Embryonic facial prominence (tissue), 1 donor: ENCODE results near the gene S100PBP.

Experiments
- DNase-seq: peaks from one replicate; pipeline ENCODE4 v3.0.0-alpha.2; 2016; ENCODE audit errors: extremely low spot score

Gene S100PBP

DNA sequence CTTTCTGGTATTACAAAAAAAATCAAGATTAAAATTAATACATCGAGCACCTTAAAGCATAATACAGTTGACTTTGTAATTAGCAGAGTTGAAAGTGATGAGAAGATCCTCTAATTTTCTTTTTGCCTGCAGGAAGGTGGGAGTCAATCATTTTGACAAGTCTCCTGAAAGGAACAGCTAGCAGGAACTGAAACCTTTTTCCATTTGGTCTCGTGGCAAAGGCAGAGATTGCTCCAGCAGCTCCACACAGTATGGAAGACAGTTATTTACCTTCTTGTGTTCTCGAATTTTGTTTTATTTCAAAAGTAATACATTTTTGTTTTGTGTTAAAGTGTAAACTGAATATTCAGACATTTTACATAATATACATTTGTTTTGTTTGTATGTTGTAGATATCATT is 7.7 kb downstream of the S100PBP start:
- DNase-seq, result no peak

DNA sequence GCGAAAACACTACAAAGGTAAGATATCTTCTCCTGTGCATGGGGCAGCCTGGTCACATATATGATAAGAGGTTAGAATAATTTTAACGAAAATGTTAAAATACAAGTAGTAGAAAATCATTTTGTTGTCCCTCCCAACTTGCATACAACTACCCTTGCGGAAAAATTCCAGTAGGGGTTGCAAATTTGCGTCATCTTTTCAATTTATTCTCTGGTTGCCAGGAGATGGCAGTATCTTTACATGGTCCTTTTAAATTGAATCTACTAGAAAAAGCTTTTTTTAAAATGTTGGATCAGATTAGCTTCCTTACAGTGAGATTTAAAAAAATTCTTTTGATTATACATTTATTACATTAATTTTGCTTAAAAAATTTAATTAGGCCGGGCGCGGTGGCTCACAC is 10.9 kb downstream of the S100PBP start:
- DNase-seq, result no peak

DNA sequence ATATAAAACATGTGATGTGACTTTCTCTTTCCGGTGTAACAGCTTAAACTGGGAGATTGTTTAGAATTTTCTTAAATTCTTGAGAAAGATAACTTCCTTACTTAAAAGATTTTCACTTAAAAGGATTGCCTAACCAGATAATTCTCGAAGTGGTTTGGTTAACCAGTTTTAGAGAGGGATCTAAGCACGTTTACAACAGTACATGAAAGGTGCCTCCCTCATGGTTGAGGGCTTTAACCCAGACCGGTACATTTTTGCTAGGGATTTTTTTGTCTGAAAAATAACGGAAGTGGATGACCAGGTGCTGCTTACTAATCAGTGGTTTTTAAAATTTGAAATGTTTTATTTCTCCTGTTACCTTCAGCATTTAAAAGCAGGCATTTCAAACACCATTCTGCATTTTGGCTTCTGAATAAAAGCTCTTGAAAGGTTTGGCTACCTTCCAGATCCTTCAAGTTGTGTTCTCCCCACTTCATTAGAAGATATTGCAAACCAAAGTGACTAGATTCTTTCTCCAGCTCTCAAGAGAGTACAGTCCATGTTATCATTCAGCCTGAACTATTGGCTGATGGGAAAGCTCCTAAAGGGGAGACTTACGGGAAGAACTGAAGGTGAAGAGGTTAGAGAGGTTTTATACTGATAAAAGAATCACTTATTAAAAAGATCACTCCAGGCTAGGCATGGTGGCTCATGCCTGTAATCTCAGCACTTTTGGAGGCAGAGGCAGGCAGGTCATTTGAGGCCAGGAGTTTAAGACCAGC is 12.8 kb downstream of the S100PBP start:
- no peak for DNase-seq

DNA sequence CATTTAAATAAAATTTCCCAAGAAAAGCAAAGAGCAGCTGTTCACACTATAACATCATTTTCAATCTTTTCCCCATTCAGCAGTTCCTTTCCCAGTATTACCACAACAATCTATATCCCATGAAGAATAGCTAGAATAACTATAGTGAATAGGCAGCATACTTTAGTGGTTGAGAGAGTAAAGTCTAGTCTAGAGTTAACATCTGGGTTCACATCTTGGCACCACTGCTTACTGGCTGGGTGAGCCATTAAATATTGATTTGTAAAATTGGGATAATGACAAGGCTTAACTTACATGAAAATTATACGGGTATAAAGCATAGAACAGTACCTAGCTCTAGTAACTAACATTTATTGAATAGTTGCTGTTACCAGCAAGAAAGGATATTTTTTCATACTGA is 14.4 kb downstream of the S100PBP start:
- no peak for DNase-seq

DNA sequence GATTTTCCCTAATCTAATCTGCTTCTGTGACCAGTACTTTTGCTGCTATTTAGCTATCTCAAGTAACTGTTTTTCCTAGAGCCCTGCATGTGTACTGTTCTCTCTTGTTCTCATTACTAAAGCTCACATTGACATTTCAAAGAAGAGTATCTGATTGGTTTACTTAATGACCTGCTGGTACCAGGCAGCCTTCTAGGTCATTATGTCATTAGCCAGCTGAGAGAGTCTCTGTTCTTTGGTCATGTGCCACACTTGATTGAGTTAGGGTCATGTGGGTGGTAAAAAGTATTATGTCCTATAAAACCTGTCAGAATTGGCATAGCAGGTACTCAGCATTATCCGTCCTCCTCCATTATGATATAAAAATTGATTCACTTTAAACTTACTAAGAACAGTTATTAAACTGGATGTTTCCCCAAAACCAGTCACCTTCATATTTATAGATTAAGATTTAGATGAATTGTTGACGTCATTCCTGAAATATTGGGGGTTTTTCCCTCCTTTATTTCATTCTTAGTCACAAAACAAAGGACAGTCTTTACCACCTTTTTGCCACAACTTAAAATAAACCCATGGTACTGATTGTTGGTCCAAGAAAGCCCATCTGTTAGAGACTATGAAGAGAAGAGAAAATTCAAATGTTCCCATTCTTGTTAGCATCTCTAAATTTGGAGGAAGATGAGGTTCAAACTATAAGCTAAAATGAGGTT is 31.1 kb downstream of the S100PBP start:
- DNase-seq, result no peak

DNA sequence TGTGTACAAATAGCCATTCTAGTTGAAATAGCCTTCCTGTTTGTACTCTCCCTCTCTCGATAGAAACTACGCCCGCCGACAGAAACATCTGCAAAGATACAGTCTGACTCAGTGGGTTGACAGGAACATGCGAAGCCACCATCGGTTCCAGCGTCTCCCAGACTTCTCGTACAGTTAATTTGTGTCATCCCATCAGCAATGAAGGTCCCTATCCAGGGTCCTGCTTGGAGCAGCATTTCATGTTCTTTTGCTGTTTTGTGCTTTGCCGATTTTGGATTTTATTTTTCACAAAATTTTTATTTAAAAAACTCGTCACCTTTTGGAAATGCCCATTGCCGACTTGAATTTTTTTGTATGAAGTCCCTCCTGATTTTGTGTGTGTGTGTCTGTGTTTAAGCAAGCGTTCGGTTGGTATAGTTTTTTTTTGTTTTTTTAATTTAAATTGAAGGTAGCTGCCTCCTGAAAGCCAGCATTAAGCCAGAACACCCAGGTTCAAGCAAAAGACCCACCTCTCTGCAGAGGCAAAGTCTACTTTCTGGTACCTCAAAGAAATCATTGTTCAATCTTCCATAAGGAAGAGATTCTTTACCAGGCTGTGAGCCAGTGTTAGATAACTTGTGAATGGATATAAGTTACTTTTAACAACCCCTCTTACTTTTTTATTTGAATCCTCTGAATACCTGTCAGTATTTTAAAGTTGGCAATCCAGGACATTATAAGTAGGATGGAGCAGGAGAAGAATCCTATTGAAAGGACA is 38.6 kb downstream of the S100PBP start:
- no peak for DNase-seq

DNA sequence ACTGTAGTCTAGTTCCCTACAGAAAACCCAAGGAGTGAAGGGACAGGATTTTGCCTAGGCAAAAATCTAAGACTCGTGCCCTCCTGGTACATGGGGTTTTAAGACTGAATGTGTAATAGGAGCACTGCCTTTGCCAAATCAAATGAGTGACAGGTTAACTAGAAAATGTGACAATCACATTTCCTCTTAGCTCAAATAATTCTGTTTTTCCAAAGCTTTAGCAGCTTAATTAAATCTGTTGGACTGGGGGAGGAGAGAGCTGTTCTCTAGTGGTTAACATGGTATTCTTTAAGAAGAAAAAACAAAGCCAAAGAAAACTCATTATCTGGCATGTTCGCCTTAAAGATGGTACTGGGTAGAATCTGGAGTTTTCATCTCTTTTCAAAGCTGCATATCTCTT is 40.7 kb downstream of the S100PBP start:
- DNase-seq, result no peak

DNA sequence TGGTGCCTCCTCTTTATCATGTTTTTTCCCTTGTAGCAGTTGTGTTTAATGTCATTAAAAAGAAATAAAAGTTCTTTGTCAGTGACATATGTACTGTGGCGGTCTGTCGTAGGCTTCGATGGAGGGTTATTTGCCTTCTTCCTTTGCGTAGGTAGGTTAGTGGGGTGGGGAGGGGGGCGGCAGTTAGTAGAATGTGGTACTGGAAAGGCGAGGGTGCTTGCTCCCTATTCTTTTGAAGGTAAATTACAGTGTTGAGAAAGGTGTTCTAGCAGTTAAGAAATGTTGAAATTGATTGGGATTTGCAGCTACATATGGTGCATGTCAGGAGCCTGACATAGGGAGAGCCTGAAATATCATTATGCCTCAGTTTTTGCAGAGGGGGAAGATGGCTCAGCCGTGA is 41.3 kb downstream of the S100PBP start:
- DNase-seq, result no peak

DNA sequence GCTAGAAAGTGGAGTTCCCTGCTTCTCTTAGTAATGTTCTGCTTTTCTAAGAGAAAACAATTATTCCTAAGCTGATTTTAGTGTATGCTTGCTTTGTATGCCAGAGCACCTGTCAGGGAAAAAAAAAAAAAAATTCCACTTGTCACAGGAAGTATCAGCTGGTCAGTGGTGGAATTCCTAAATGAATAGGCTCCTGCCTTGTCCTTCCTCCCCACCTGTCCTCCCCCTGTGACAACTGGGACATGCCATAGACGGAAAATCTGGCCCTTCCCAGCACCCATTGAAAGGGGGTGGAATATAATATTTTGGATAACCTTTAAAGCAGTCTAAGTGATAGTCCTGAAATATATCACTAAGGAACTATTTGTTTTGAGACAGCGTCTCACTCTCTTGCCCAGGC is 42.5 kb downstream of the S100PBP start:
- DNase-seq, result no peak

DNA sequence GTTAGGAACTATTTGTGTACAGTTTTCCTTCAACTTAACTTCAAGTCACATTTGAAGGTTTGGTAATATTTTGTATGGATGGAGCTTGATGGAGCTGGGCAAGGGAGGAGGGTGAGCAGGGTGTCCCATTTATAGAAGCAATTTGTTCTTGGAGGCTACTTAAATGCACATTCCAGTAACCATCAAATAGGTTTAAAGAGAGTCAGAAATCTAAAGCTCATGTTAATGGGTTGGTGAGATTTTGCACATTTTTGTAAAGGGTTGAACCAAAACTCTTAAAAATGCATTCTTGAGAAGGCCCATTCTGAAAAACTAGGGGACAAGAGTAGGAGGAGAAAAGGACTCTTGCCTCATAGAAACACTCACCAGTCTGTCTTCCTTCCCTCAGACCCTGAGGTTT is 43.1 kb downstream of the S100PBP start:
- no peak for DNase-seq

DNA sequence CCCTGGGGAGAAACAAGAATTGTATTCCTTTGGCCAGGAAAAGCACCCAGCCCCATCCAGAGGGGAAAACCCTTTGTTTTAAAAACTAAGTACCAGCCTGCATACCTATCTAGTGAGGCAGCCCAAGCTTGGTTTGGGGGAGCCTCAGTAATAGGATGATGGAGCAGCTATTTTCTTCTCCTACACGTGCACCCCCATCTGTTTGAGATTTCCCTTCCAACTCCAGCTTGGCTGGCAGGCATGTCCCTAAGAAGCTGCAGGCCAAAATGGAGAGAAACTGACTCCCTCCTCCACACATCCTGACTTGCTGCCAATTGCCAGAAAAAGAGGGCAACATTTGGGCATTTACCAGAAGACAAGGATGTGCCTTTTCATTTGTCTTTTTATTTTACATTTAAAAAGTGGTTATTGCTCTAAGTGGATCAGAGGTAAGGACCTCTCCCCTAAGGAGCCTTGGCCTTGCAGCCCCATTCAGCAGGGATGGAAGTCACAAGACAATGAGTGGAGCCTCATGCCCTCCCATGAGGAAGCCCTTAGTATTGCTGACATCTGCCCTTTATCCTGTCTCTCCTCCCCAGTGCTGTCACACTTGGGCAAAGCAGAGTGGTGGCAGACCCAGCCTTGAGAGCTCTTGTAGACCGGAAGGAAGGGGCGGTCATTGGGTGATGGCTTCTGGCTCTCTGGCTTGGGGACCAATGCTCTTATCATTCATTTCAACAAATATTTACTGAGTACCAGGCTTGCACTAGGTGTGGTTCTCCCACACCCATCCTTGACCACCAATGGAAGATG is 44.6 kb downstream of the S100PBP start:
- DNase-seq, result no peak

DNA sequence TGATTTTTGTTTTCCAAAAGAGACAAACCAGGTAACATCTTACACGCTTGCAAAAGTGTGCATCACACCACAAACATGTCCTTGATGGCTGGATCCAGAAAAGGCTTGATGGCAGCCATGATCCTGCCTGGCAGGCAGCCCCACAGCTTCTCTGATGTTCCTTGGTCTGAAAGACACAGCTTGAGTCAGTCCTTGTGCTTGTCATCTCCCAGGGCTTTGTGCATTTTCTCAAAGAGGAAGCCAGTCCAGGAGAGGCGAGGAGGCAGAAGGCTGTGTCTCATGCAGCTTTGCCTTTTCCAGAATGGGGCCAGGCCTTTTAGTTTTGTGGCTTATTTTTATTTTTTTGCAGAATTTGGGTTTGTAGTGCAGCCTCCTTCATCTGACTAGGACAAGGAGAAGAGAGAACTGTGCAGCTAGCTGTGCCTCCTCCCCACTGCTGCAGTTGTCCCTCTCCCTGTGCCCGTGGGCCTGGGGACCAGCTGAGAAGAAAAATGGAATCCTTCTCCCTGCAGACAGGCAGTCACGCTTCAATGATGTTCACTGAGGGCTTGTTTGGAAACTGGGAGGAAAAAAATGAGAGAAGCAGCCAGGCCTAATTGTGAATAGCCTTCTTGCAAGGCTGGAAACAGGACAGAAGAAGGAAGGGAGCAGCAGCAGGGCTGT is 45.9 kb downstream of the S100PBP start:
- DNase-seq, result no peak

DNA sequence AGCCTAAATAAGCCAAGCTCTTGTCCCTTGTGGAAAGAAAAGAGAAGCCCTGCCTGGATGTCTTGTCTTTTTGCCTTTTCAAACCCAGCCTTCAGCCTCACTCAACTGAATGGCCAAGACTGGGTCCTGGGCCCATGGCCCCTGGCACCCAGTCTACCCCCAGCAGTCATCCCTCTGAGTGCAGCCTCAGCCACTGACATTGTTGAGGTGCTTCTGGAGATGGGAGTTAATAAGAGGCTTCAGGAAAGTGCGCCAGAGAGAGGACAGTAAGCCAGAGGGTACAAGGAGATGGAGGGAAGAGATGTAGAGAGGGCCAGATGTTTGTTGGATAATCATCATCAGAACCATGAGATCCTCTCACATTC is 46.4 kb downstream of the S100PBP start:
- no peak for DNase-seq

DNA sequence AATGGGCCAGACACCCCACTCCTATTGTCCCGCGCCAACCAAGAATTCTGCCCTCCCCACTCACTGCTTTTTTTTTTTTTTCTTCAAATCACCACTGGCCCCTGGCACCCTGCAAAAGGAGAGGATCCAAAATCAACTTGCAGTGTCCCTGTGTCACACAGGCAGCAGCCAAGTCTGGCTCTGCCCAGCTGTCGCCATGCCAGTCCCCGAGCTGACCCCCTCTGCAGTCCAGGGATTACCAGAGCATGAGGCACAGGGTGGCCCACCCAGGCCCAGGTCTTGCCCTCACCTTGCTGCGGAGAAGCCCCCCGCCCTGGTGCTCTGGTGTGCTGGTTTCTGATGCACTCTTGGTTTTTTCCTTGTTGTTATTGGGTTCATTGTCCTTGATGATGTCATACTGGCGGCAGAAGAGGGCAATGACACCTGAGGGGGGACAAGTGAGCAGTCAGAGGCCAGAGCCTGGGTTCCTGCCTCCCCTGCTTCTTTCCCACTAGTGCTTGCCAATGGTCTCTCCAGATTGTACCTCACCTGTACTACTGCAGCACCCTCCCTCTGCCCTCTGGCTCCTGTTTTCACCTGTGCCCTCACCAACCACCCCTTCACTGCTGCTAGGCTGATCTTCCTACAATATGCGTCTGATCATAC is 47.0 kb downstream of the S100PBP start:
- DNase-seq, result no peak

DNA sequence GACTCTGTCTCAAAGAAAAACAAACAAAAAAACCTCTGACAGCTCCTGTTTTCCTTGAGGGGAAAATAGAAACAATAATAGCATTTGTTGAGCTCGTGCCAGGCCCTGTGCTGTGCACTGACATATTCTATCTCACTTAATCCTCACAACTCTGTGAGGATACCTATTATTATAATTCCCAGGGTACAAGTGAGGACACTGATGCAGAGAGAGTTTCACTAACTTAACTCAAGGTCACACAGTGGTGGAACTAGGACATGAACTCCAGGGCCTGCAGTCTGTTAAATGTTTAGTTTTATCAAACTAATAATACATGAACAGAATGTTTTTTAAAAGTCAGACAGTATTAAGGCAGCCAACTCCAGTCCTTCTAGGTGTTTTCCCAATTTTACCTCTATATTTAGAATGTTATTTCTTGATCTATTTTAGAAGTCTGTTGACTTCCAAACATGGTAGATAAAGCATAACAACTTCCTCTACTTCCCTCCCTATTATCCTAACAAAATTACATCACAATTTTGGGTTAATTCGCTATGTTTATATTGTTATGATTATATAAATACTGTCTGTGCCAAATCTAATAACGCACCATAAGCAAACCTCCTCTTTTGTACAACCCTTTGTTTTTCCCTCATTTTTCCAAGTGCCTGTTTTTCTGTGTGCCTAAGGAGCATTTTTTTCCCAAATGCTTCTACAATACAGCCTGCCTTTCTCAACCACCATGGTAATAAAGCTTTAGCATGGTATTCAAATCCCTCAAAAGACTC is 48.4 kb downstream of the S100PBP start:
- no peak for DNase-seq

DNA sequence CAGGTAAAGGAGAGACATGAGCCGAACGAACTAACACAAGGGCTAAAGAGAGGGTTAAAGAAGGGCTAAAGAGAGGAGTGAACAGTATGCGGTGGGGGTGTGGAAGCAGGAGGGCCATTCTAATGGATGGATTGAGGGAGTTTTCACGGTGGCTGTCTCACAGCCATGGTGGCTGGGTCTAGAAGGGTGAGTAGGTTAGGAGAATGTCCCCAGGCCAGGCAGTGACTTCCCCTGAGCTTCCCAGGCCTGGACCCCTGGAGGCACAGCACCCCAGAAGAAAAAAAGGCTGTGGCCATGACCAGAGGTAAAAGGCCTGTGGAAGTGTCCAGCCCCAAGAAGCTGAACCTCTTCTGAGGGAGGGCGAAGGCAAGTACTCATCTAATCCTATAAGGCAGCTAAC is 49.7 kb downstream of the S100PBP start:
- no peak for DNase-seq

DNA sequence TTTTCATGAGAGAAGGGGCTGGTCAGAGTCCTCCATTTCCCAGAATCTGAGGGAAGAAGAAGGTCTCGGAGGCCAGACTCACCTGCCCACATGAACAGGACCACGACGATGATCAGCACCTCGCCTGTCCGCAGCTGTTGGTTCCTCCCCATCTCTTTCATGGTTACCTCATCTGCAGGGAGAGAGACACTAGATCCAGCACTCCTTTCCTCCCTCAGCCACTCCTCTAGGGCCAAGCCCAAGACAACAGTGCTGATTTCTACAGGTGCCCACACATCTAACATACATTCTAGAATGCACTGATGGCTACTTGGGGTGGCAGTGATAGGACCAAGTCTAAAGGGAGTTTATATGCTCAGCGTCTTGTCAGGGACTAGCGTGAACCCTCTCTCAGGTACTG is 50.2 kb downstream of the S100PBP start:
- no peak for DNase-seq

DNA sequence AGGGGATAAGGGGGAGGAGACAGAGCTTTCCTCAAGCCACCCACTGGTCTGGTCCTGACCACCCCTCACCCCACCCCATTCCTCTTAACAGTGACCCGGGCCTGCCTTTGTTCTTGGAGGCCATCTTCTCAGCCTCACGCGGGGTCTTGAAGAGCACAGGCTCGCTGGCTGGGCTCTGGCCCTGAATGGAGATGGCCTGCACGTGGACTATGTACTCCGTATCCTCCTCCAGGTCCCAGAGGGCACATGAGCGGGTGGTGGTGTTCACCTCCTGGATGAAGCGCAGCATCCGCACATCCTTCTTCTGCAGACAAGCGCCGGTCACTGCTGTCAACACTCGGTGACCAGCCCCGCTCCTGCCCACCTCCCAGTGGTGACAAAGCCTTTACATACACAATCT is 50.6 kb downstream of the S100PBP start:
- no peak for DNase-seq

DNA sequence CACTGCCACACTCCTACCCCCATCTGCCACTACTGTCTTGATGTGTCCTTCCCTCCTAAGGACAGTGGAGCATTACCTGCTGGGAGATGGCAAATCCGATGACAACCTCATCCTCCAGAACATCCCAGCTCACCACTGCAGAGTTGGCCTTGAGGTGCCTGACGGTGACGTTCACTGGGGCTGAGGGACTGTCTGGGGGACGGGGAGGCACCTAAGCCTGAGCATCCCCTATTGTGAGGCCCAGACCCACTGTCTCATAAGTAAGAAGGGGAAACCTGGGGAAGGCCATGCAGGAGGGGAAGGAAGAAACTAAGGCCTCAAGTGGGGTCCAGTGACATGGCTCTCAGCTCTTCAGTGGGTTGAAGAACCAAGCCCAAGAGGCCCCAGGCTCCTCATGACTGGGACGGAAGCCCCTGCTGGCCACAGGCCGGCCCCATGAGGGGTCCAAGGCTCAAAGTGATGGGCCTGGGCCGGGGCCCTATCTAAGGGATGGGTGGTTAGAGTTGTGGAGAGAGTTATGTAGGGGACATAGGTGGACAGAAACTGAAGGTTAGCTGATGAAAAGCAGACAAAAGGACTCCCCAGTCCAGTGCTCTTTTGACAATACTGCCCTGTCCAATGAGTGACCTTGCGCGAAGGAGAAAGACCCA is 51.5 kb downstream of the S100PBP start:
- no peak for DNase-seq
